Measurements from ENCODE around the gene MOCS1. TPM values are rescaled to one million over a fixed set of nuclear protein-coding genes. Genes with fewer than 3 reads are reported as not detected.

The MOCS1 gene
- total RNA-seq, 1 donor from 2014 or later, result 18.4 TPM

- H3K27me3 Mint-ChIP-seq (ENCODE audit: low read depth), result no peaks in the 10 kb centered on the region
- peaks cover 14% of the 10 kb centered on the region for H3K4me1 Mint-ChIP-seq
- no peaks in the 10 kb centered on the region for H3K9me3 Mint-ChIP-seq
- no peak overlapping the region for H3K4me3 Mint-ChIP-seq
- H3K36me3 Mint-ChIP-seq (ENCODE audit: low read depth), result no peaks in the 10 kb centered on the region
- no peak for DNase-seq (ENCODE audit: low read depth, low spot score)
- no peak for TF ChIP-seq CTCF (conservative IDR thresholded peaks at IDR 0.05)
- H3K27ac Mint-ChIP-seq (ENCODE audit: unreplicated experiment), result no peak overlapping the region
These were observed 6.9 kb upstream of the MOCS1 start for GRCh38 chr6:39941138-39941537.

- no peaks in the 10 kb centered on the region for H3K36me3 Mint-ChIP-seq (ENCODE audit: low read depth)
- H3K27ac Mint-ChIP-seq (ENCODE audit: unreplicated experiment), result no peak overlapping the region
- TF ChIP-seq CTCF (conservative IDR thresholded peaks at IDR 0.05), result no peak
- no peaks in the 10 kb centered on the region for H3K9me3 Mint-ChIP-seq
- peaks cover 18% of the 10 kb centered on the region for H3K4me1 Mint-ChIP-seq
- no peak for DNase-seq (ENCODE audit: low read depth, low spot score)
- H3K27me3 Mint-ChIP-seq (ENCODE audit: low read depth), result no peaks in the 10 kb centered on the region
- no peak overlapping the region for H3K4me3 Mint-ChIP-seq
These were observed 4.8 kb upstream of the MOCS1 start for GRCh38 chr6:39938773-39939654.

DNA sequence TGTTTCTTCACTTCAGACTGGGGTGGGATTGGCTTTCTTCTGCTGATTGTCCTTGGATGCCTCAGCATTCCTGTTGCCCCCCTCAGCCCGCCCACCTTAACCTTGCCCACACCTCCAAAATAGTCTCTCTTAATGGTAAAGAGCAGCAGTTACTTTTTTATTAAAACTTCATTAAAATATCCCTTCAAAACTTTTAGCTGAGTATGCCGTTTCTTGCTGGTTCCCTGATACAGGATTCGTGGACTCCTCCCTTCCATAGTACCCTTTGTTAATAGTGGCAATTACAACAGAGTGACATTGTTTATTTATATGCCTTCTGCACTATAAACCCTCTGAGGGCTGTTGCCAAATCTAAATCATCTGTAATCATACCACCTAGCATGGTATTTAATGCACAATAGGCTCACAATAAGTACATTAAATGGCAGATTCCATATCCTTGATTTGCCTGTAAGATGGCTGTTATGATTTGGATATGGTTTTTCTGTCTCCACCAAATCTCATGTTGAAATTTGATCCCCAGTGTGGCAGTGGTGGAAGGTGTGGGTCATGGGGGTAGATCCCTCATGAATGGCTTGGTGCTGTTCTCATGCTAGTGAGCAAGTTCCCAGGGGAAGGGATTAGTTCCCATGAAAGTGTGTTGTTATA is 3.5 kb upstream of the MOCS1 start:
- no peak for TF ChIP-seq CTCF (conservative IDR thresholded peaks at IDR 0.05)
- no peaks in the 10 kb centered on the region for H3K9me3 Mint-ChIP-seq
- peaks cover 29% of the 10 kb centered on the region for H3K4me1 Mint-ChIP-seq
- H3K27me3 Mint-ChIP-seq (ENCODE audit: low read depth), result no peaks in the 10 kb centered on the region
- no peak overlapping the region for H3K27ac Mint-ChIP-seq (ENCODE audit: unreplicated experiment)
- no peak overlapping the region for H3K4me3 Mint-ChIP-seq
- no peaks in the 10 kb centered on the region for H3K36me3 Mint-ChIP-seq (ENCODE audit: low read depth)
- DNase-seq (ENCODE audit: low read depth, low spot score), result no peak

- TF ChIP-seq CTCF (conservative IDR thresholded peaks at IDR 0.05), result no peak
- Mint-ChIP-seq H3K27me3 (ENCODE audit: low read depth) (no peaks in the 10 kb centered on the region), H3K27ac (ENCODE audit: unreplicated experiment) (no peak overlapping the region), H3K9me3 (no peaks in the 10 kb centered on the region), H3K4me3 (peak overlapping the region; percentile 2), H3K4me1 (peaks cover 39% of the 10 kb centered on the region), H3K36me3 (ENCODE audit: low read depth) (no peaks in the 10 kb centered on the region)
- no peak for DNase-seq (ENCODE audit: low read depth, low spot score)
These were observed 2.6 kb upstream of the MOCS1 start for GRCh38 chr6:39936857-39937256.

- Mint-ChIP-seq H3K27me3 (ENCODE audit: low read depth) (no peaks in the 10 kb centered on the region), H3K36me3 (ENCODE audit: low read depth) (no peaks in the 10 kb centered on the region), H3K4me3 (peak overlapping the region; percentile 39), H3K4me1 (peaks cover 43% of the 10 kb centered on the region), H3K27ac (ENCODE audit: unreplicated experiment) (no peak overlapping the region), H3K9me3 (no peaks in the 10 kb centered on the region)
- no peak for DNase-seq (ENCODE audit: low read depth, low spot score)
- no peak for TF ChIP-seq CTCF (conservative IDR thresholded peaks at IDR 0.05)
These were observed 979 bp upstream of the MOCS1 start for GRCh38 chr6:39935241-39935640.
